GM18870 (cell line): ENCODE measurements around the gene NFIX.

ENCODE experiments used
- ATAC-seq: cut with Tn5 transposase; IDR thresholded peaks from one replicate; pipeline ENCODE4 v1.9.1; 2021; ENCODE audit warnings: moderate library complexity; ENCODE audit not compliant: unreplicated experiment

NFIX gene

GRCh38 chr19:12987190-12987589 lies 8.1 kb upstream of the NFIX start:
- no peak for ATAC-seq

GRCh38 chr19:12987781-12988180 lies 7.5 kb upstream of the NFIX start:
- no peak for ATAC-seq

- ATAC-seq = no peak
Observed at GRCh38 chr19:12990431-12990830, 4.8 kb upstream of the NFIX start.

GRCh38 chr19:12990853-12991252 lies 4.4 kb upstream of the NFIX start:
- ATAC-seq = no peak

GRCh38 chr19:12991296-12991695 lies 4.0 kb upstream of the NFIX start:
- ATAC-seq = no peak

- no peak for ATAC-seq
Observed at GRCh38 chr19:12992729-12993128, 2.5 kb upstream of the NFIX start.

GRCh38 chr19:12993562-12993961 lies 1.7 kb upstream of the NFIX start:
- ATAC-seq = no peak

GRCh38 chr19:12995596-12996405 lies 526 bp downstream of the NFIX start:
- no peak for ATAC-seq

- no peak for ATAC-seq
Observed at GRCh38 chr19:12996406-12997094, 1.3 kb downstream of the NFIX start.

- ATAC-seq = no peak
Observed at GRCh38 chr19:12997179-12997966, 2.1 kb downstream of the NFIX start.

GRCh38 chr19:12997967-12998940 lies 3.0 kb downstream of the NFIX start:
- ATAC-seq = no peak

GRCh38 chr19:13001166-13001501 lies 5.9 kb downstream of the NFIX start:
- ATAC-seq = no peak

GRCh38 chr19:13001502-13002165 lies 6.4 kb downstream of the NFIX start:
- no peak for ATAC-seq

- no peak for ATAC-seq
Observed at GRCh38 chr19:13002166-13002898, 7.1 kb downstream of the NFIX start.

- ATAC-seq = no peak
Observed at GRCh38 chr19:13003081-13003480, 7.8 kb downstream of the NFIX start.

GRCh38 chr19:13004273-13004672 lies 9.0 kb downstream of the NFIX start:
- ATAC-seq = no peak

GRCh38 chr19:13005253-13005652 lies 10.0 kb downstream of the NFIX start:
- no peak for ATAC-seq

- no peak for ATAC-seq
Observed at GRCh38 chr19:13005861-13006370, 10.6 kb downstream of the NFIX start.
